Neutrophil (primary cell): ENCODE results near the gene CDCA4.

Experiments used
- H3K27ac ChIP-seq: fragments of 200-600 bp; sonication (generic); 2 replicates; pipeline ENCODE4 v1.5.1; 2016; ENCODE audit warnings: mild to moderate bottlenecking, moderate library complexity
- H3K27me3 ChIP-seq: fragments of 200-600 bp; sonication (generic); 2 replicates; pipeline ENCODE4 v1.6.0; 2016; ENCODE audit warnings: mild to moderate bottlenecking
- H3K36me3 ChIP-seq: fragments of 200-600 bp; sonication (generic); 2 replicates; pipeline ENCODE4 v1.5.1; 2017
- H3K4me1 ChIP-seq, 2 experiments: fragments of 200-600 bp in 1 of 2; sonication (generic) in 1 of 2; 1 replicate in 1 of 2; 2 replicates in 1 of 2; pipeline versions ENCODE4 v1.5.1 to v1.6.1; 2013 to 2016; ENCODE audit warnings: low read depth in 1 of 2, low read length in 1 of 2, mild to moderate bottlenecking in 1 of 2, moderate library complexity in 1 of 2; ENCODE audit not compliant: control insufficient read depth in 1 of 2, insufficient read depth in 1 of 2
- H3K4me3 ChIP-seq, 2 experiments: fragments of 200-600 bp in 1 of 2; sonication (generic) in 1 of 2; 1 replicate in 1 of 2; 2 replicates in 1 of 2; pipeline ENCODE4 v1.5.1; 2013 to 2016; ENCODE audit warnings: low read depth in 1 of 2, low read length in 1 of 2, mild to moderate bottlenecking in 1 of 2, moderate library complexity in 1 of 2
- H3K9me3 ChIP-seq: fragments of 200-600 bp; sonication (generic); 2 replicates; pipeline ENCODE4 v1.5.1; 2016
- CTCF ChIP-seq: fragments of 200-600 bp; sonication (generic); IDR thresholded peaks from 2 replicates; pipeline ENCODE4 v1.5.1; 2016; ENCODE audit warnings: antibody characterized with exemption

The CDCA4 gene

GRCh38 chr14:105053996-105054395 lies 33.1 kb upstream of the CDCA4 start:
- Histone ChIP-seq H3K27me3 (no peaks in the 10 kb centered on the region), H3K27ac (peak overlapping the region; percentile 2), H3K4me3 (no peak overlapping the region), H3K4me1 (peaks cover 14% of the 10 kb centered on the region in 2 experiments), H3K9me3 (no peaks in the 10 kb centered on the region), H3K36me3 (peaks cover 88% of the 10 kb centered on the region)
- no peak for TF ChIP-seq CTCF

GRCh38 chr14:105053421-105053820 lies 32.5 kb upstream of the CDCA4 start:
- Histone ChIP-seq H3K4me3 (no peak overlapping the region), H3K4me1 (peaks cover 8% of the 10 kb centered on the region in 2 experiments), H3K9me3 (no peaks in the 10 kb centered on the region), H3K27me3 (no peaks in the 10 kb centered on the region), H3K27ac (peak overlapping the region; percentile 2), H3K36me3 (peaks cover 93% of the 10 kb centered on the region)
- TF ChIP-seq CTCF: no peak

GRCh38 chr14:105052110-105052458 lies 31.2 kb upstream of the CDCA4 start:
- no peak for TF ChIP-seq CTCF
- H3K9me3 ChIP-seq: no peaks in the 10 kb centered on the region
- H3K27me3 ChIP-seq: no peaks in the 10 kb centered on the region
- peaks cover 100% of the 10 kb centered on the region for H3K36me3 ChIP-seq
- H3K27ac ChIP-seq: no peak overlapping the region
- no peak overlapping the region for H3K4me3 ChIP-seq
- H3K4me1 ChIP-seq: no peaks in the 10 kb centered on the region

- no peak for TF ChIP-seq CTCF
- H3K4me1 ChIP-seq: no peaks in the 10 kb centered on the region
- H3K27me3 ChIP-seq: no peaks in the 10 kb centered on the region
- H3K36me3 ChIP-seq: peaks cover 99% of the 10 kb centered on the region
- no peak overlapping the region for H3K4me3 ChIP-seq
- H3K9me3 ChIP-seq: no peaks in the 10 kb centered on the region
- no peak overlapping the region for H3K27ac ChIP-seq
These were observed 30.6 kb upstream of the CDCA4 start for GRCh38 chr14:105051182-105052109.

- Histone ChIP-seq H3K9me3 (no peaks in the 10 kb centered on the region), H3K4me3 (no peak overlapping the region), H3K27me3 (no peaks in the 10 kb centered on the region), H3K36me3 (peaks cover 89% of the 10 kb centered on the region), H3K27ac (no peak overlapping the region), H3K4me1 (peaks cover 6 to 7% of the 10 kb centered on the region in 2 experiments)
- TF ChIP-seq CTCF: no peak
These were observed 29.6 kb upstream of the CDCA4 start for GRCh38 chr14:105050551-105050897.
